Measurements from ENCODE around the gene MRC2.

MRC2 gene

DNA sequence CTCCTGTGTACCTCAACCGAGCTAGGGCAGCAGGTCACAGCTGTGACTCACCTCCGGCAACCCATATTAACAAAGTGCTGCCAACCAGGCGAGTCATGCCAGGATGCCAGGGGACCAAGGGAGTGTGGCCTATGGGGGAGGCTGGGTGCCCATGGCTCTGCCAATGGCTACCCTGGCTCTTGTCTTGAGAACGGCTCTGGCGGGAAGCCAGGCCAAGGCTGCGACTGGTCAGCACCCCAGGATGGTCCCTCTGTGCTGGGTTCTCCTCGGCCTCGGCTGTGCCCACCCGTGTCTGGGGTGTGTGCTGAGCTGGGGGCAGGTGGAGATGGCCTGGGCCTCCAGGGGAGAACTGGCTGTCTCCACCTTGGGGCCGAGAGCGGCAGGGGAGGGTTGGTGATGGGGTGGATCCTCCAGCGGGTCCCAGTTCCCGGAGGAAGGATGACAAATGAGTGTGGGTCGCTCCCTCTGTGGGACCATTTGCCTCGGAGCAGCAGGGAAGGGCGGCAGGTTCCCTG, 75.8 kb downstream of the MRC2 start:
- no peak for DNase-seq

DNA sequence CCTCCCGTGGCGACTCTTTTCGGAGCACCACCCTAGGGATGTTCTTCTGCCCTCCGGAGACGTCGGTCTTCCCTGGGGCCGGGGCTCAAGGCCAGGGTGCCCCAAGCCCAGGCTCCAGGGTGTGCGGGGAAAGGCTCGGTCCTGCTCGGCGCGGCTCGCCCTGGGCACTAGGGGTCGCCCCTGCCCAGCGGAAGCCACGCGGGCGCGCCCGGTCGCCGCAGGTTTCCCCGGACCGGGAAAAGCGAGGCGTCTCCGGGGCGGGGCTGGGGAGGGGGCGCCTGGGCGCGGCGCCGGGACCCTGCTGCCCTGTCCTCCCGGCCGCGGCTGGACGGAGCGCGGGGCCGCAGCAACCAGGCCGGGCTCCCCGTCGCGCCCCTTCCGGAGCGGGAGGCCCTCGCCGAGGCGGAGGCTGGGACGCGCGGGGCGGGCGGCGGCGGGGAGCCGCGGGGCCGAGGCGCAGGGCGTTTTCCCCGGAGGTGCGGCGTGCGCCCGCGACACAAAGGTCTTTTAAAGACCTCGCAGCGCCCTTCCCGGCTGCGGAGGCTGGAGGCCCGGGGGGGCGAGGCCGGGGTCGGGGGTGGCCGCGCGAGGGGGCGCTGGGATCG, 76.4 kb downstream of the MRC2 start:
- DNase-seq, result peak; percentile 76

DNA sequence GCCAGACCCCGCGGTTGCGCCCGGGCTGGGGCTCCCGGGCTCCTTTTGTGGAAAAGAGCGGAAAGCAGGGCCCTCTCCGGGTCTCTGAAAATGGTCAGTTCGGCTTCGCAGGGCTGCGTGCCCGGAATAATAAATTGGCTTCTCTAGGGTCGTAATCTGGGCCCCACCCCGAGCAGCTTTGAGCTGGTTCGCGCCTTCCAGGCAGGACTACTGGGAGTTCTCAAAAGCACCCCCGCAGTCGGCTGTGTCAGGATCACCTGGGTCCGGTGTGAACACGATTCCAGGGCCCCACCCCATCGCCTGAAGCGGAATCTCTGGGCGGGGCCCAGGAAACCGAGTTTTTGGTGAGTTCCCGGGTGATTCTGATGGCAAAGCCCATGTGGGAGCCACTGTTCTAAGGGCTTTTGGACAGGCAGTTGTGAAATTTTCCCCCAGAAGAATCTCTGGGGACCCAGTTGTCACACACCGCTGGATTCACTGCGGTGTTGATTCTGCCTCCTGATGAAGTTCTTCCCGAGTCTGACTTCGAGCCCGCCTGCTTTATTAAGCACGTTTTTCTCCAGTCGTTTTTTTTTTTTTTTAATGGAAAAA, 77.0 kb downstream of the MRC2 start:
- no peak for DNase-seq

DNA sequence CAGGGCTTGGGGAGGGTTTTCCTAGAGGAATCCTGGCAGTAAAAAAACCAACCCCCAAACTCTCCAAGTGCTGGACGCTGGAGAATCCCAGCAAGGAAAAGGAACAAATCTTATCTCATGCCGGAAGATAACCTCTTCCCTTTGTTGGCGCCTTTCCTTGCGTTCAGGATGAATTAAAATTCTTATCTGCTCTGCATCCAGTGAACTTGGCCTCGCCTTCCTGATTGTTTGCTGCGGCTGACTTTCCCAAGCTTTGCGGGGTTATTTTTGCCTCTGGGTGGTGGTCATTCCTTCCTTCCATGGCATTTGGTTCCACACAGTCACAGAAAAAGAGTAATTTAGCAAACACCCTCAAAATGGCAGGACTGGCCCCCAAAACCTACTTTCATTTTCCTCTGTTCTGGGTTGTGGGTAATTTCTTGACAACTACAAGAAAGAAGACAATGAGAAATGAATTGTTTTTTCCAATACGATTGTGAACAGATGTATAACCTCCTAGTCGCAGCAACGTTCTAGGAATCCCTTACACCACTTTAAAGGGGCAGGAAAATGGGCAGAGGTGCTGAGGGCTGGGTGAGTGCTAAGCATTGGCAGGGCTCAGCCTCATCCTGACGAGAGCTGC, 77.8 kb downstream of the MRC2 start:
- no peak for DNase-seq

DNA sequence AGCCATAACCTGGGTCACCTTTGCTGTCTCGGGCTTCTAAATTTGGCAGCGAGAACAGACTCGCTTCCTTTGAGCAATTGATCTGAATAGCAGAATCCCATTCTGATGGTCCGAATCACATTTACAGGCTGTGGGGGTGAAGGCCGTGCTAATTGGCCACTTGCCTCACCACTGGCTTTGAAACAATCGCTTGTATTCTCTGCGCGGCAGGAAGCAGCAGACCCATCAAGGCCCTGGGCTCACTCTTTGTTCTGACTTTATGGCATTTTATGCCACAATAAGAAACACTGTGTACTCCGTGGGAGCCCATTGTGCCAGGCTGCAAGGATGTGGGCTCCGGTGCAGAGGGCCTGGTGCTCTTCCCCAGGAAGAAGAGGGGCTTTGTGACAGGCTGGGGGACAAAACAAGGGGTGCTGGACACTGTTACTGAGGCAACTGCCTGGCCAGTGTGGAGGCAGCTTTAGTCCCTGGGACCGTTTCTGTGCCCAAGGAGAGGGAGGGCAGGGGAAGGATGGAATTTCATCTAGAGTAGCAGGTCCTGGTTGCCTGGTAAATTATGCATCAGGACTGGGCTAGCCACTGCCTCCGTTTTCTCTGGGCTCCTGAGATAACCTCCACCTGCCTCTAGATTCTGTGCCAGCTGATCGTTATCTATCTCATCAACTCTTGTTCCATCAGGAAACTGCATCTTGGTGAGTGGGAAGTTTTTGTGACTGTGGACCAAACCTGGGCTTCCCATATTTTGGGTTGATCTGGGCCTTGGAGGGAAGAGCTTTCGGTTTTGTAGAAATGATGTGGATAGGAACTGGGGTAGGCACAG, 78.5 kb downstream of the MRC2 start:
- DNase-seq, result no peak

DNA sequence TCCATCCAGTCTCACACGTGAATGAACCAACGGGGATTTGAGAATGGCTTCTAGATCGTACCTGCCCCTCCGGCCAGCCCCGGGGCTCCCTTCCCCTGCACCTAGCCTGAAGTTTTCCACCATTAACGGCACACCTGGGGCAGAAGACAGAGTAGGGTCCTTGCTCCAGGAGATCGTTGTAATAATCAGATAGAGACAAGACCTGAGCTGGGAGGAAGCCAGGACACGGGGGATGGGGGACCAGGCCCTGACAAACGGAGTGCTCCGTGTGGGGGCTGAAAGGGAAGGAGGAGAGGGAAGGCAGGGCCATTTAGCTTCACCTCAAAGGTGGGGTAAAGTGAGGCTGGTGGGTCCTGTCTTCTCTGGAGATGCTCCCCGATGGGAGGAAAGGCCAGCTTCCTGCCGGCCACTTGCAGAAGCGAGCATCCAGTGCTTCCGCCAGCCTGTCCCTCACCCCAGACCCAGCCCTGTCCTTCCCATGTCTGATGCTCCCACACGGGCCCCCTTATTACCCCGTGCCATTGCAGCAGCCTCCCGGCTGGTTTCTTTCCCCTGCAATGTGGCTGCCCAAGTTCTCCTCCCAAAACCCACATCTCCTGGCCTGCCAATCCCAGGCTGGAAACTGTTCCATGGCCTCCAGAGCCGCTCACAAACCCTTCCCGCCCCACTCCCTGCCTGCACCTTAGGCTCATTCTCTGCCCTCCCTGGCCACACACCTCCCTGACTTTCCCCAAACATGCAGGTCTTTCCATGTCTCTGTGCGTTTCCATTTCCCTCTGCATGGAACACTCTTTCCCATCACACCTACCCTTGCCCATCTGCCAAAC, 79.3 kb downstream of the MRC2 start:
- no peak for DNase-seq

DNA sequence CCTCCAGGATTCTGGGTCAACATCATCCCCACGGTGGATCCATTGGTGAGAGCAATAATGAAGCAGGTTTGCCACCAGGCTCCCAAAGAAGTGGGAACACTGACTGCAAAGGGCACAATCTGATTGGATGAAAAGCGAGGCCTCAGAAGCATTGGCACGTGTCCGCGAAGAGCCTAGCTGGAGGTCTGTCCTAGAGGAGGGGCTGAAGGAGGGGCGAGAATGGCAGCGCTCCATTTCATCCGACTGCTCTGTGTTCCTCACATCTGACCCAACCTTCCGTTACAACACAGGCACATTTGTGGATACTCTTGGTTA, 79.9 kb downstream of the MRC2 start:
- DNase-seq, result no peak

DNA sequence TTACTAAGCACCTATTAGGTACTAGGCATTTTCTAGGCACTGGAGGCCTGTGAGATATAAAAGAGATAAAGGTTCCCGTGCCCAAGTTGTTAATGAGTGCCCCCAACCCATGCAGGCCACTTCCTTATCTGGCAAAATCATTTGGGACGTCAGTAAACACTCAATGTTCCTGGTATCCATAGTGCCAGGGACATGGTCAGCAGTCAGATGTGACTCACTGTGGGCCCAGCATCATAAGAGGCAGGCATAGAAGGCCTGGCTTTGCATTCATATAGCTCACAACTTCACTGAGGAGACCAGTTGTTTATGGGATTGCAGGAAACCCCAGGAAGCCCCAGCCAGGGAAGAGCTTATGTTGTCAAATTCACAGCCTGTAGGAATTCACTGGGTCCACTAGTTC, 81.1 kb downstream of the MRC2 start:
- DNase-seq, result no peak

DNA sequence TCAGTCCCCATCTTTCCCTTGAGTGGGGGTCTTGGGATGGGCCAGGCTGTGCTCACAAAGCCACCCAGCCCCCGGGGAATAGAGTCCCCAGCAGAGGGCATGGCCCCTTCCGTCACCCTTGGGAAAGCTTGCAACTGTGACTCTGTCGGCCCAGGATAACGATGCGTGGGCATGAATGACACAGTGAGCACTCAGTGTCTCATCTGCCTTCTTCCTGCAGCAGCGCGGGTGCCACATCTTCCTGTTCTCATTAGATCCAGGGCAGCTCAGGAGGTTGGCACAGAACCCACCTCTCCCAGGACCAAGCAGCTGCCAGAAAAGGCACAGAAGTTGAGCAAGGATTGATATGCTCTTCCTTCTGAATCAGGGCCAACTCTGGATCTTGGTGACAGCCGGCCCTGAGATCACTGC, 84.7 kb downstream of the MRC2 start:
- DNase-seq, result no peak

DNA sequence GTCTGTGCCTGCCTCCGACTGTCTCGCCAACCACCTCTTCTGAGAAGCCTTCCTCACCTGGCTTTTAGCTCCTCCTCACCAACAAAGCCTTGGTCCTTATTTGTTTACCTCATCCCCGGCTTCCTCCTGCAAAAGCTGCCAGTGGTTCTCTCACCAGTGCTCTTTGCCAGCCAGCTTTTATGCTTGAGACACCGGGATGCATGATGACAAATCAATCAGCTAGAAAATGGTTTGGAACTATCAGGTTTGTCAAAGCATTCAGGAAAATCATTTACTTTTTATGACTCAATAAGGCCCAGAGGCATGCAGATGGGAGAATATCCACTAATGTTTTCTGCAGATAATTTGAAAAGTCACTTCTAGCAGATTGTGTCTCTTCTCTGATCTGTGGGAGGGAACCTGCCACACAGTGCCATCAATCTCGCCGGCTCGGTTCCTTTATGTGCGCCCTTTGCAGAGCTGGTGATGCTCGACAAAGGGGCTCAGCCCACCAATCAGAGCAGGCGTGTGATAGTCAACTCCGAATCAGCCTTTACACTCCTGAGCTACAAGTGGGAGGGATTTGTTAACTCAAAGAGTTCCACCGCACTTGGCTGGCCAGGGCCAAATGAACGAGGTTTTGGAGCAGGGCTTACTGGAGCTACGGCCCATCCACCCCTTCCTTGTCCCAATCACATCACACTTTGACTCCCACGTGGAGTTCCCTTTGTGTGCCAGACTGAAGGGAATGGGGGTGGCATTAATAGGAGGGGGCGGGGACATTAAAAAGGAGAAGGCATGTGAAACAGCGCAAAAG, 85.8 kb downstream of the MRC2 start:
- no peak for DNase-seq

DNA sequence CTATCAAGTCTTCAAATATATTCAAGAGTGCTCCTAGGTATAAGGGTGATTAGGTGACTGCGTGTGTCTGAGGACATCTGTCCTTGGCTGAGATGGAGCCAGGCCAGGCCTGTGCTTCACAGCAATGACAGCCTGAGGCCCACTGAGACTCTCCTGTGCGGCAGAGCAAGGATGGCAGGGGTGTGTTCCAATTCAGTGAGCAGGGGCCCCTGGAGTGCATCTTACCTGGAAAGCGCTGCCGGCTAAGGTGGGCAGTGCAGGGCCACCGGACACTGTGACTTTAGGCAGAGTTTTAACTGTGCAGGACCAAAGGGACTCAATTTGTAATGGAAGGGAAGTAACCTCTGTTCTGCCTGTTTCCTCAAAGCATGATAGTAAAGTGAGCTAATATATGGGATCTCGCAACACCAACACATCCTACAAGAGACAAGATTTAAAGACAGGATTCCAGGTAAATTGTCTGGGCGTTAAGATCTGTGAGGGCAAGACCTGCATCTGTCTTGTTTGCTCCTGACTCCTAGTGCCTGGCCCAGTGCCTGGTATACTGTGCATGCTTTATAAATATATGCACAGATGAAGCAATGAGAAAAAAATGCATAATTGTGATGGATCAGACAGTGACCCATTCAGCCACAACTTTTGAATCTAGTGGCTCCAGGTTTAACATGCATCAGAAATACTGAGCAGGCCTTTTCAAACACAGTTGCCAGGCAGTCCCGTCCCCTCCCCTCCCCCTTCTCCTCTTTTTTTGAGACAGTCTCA, 86.7 kb downstream of the MRC2 start:
- DNase-seq, result no peak

DNA sequence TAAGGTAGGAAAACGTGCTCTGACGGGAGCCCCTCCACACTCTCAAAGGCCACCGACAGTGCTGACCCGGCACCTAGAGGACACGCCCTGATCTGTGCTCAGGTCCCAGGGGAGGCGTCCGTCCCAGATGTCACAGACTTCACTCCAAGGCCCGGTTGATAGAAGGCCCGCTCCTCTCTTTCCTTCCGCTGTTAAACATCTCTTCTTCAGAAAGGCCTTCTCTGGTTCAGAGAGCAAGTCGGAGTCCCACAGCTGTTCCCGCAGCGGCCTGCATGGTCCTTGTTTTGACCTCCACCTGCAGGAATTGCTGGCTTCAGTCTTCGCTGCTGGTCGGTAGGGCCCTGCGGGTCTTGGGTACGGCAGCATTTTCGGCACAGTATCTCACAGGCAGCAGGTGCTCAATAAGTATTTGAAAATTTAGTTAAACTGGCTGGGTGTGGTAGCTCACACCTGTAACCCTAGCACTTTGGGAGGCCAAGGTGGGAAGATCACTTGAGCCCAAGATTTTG, 88.5 kb downstream of the MRC2 start:
- no peak for DNase-seq

DNA sequence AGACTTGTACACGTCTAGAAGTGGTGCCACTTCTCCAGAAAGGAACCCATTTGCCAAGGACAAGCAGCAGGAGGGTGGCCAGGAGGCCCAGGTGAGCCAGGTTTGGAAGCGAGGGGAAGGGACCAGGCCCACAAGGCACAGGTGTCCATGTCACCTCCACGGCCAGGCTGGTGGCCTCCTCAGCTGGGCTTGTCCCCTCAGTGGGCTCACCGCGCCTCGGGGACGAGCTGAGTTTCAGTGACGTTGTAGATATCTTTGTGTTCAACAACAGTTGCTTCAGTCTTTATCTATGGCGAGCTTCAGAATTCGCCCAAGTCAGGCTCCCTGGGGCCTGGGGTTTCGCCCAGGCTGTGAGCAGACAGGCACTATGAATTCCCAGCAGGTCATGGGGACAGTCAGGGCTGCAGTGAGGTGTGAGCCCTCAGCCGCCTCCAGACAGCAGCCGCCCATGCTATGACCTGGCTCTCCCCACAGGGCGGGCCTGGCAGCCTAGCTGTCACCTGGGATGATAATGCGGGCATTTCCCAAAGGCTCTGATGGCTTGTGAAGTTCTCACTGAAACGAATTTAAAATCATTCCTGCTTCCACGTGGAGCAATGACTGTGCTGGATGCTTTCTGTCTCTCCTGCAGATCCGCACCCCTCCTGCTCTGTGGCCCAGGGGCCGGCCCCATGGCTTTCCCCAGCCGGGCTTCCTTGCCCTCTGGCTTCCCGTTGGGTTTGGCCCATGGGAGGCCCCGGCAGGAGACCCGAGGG, 89.5 kb downstream of the MRC2 start:
- no peak for DNase-seq

DNA sequence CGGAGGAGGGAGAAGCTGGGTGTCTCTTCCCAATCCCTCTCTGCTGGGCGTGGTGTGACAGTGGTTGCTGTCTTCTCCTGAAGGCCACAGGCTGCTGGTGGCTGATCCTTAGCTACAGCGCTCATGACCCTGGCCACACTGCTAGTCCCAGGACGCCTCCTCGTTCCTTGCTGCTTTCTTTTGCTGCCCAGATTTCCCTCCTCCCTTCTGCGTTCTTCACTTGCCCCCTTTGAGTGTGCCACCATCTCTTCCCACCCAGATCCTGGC, 90.1 kb downstream of the MRC2 start:
- no peak for DNase-seq

DNA sequence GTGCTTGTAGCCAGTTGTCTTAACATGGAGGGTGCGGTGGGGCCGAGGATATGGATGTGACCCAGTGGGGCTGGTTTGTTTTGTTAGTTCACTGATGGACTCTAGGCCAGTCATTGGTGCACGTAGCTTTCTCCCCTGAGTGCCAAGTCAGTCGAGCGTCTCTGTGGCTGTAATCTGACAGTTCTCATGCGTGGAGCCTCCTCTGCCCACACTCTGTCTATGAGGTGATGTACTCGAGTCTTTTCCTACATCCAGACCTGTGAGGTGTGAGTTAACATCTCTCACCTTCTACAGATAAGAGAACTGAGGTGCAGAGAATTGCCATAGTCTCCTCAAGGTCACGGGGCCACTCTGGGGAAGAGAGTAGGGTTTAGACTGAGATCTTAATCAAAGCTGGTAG, 90.4 kb downstream of the MRC2 start:
- DNase-seq, result no peak

DNA sequence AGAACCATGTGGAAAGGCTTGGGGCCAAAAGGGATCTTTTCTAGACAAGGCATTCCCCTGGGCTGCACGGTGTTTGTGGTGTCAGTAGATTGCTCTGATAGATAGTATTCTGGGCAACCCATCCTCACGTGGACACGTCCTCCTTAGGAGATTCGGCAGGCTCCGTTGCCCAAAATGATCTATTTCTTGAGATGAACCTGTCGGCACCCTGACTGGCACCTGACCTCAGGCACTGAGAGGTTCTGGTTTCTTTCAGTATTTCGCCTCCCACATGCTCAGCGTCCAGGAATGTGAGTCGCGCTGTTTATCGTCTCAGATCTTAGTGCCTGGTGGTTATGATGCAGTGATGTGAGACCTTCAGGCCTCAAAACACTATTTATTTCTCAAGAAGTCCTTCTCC, 91.0 kb downstream of the MRC2 start:
- no peak for DNase-seq

DNA sequence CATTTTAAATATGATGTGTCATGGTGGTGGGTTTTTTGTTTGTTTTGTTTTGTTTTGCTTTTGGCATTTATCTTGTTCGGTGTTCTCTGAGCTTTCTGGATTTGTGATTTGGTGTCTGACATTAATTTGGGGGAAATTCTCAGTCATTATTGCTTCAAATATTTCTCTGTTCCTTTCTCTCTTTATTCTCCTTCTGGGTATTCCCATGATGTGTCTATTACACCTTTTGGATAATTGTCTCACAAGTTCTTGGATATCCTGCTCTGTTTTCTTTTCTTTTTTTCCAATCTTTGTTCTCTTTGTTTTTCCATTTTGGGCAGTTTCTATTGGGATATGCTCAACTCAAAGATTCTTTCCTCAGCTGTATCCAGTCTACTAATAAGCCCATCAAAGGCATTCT, 92.1 kb downstream of the MRC2 start:
- DNase-seq, result no peak

DNA sequence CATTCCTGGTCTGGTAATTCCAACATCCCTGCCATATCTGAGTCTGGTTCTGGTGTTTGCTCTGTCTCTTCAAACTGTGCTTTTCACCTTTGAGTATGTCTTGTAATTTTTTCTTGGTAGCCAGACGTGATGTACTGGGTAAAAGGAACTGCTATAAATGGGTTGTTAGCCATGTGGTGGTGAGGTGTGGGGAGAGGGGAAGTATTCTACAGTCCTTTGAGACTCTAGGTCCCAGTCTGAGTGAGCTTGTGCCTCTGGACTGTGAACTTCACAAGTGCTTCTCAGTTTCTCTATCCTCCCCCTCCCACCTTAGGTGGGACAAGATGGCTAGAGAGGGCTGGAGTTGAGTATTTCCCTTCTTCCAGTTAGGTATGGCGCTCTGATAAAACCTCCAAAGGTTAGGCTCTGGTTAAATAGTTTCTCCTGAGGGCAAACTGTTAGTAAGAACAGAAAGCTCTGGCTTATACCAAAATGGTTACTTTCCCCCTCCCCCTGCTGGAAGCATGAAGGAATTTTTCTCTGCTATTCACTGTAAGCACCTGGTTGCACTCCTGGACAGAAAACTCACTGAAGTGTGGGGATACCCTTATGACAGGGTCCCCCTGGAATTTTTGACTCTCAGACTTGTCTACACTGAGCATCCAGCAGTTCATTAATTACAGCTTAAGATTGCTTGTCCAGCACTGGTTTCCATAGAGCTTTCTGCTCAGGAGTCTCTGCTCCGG, 92.8 kb downstream of the MRC2 start:
- DNase-seq, result peak; percentile 24

DNA sequence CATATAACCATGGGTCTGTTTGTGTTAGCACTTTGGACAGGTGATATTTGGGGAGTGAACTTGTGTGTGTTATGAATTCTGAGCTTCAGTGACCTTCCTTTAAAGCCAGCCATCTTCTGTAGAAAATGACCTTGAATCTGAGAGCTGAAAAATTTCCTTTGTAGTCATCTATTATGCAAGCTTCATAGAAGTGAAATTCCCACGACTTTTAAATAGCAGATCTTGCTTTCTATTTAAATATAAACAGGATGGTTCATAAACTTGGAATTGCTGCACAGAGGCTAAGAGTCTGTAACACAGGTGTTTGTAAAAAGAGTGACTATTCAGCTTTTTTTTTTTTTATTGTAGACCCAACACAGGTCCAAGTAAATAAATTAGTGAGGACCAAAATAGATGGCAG, 95.2 kb downstream of the MRC2 start:
- no peak for DNase-seq

DNA sequence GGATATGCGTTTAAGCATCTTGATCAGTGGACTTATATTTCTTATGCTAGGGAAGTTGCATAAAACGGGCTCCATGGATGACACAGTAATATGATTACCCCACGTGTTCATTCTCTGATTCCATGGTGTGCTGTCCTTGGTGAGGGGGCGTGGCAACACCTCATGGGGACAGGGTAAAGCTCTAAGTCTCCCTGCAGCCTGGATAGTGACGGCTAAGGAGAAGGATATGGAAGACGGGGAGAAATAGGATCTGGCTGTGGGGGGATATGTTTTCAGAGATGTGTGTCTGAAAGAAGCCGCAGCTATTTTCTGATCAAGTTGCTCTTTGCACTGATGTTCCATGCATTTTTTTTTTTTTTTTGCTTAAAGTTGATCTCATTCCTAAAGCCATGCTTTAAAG, 96.4 kb downstream of the MRC2 start:
- DNase-seq, result no peak
